MG63 (cell line): ENCODE results near the gene RIN2. TPM values are rescaled to one million over a fixed set of nuclear protein-coding genes. Genes with fewer than 3 reads are reported as not detected.

ENCODE experiments used
- DNase-seq: peaks from one replicate; pipeline ENCODE4 v3.0.0-alpha.2; 2020
- H3K27me3 ChIP-seq: fragments of 250-450 bp; sonication (Bioruptor Pico); 2 replicates; pipeline ENCODE4 v1.5.1; 2020; ENCODE audit warnings: mild to moderate bottlenecking, moderate library complexity
- H3K36me3 ChIP-seq: fragments of 250-450 bp; sonication (Bioruptor Pico); 2 replicates; pipeline ENCODE4 v1.5.1; 2020; ENCODE audit warnings: mild to moderate bottlenecking, moderate library complexity
- H3K4me3 ChIP-seq: fragments of 250-450 bp; sonication (Bioruptor Pico); 2 replicates; pipeline ENCODE4 v1.5.1; 2020; ENCODE audit warnings: mild to moderate bottlenecking, moderate library complexity
- H3K9me3 ChIP-seq: fragments of 250-450 bp; sonication (Bioruptor Pico); 2 replicates; pipeline ENCODE4 v1.5.1; 2020; ENCODE audit warnings: mild to moderate bottlenecking, moderate library complexity
- total RNA-seq: library from RNA; depleted of rRNA; stranded (reverse); fragments of >200 nt; shearing (Covaris generic); gene quantifications from 2 replicates; pipeline ENCODE4 v1.2.3, GENCODE V29; 2014; ENCODE audit warnings: low replicate concordance

The RIN2 gene
- total RNA-seq, 1 experiment from 2014 or later: 15.2 TPM

DNA sequence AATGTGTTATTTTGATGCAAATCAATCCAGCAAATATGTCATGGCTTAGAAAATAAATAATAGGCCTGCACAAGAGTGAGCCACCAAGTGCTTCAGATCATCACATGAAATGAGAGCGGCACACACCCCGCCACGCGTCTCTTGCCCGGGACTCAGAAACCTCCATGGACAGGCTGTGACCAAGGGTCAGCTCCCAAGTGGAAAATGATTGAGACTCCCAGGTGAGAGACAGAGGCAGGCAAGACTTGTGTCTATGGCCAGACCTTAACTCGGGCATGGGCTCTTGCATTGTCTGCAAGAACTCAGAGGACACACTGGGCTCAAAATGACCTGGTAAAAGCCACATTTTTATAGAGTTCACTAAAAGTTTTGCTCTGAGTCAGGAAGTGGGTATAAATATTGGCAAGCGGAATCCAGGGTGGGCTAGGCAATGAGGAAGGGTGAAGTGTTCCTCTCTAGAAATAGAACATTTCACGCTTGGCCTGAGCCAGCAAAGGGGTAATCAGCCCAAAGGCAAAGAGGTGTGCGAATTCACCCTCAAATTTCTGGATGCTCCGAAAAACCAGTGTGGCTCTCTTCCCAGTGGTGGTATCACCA is 30.7 kb upstream of the RIN2 start:
- DNase-seq: no peak
- no peaks in the 10 kb centered on the region for H3K27me3 ChIP-seq
- no peaks in the 10 kb centered on the region for H3K36me3 ChIP-seq
- no peak overlapping the region for H3K4me3 ChIP-seq
- H3K9me3 ChIP-seq: no peaks in the 10 kb centered on the region

DNA sequence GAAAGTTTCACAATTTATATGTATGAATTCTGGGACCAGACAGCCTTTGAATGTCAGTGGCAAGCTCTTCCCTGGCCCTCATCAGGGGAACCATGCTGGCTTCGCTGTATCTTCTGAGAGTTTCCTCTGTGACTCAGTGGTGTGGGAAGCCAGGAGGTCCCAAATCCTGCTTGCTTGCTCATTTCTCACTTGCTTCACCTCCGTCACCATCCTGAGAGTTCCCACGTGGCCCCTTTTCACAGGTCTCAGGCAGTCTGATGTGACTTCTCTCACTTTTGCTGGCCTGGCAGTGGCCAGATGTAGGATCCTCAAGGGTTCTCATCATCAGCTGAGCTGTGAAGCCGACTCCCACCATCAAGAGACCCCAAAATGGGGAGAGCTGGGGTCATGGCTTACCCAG is 28.4 kb upstream of the RIN2 start:
- DNase-seq: no peak

DNA sequence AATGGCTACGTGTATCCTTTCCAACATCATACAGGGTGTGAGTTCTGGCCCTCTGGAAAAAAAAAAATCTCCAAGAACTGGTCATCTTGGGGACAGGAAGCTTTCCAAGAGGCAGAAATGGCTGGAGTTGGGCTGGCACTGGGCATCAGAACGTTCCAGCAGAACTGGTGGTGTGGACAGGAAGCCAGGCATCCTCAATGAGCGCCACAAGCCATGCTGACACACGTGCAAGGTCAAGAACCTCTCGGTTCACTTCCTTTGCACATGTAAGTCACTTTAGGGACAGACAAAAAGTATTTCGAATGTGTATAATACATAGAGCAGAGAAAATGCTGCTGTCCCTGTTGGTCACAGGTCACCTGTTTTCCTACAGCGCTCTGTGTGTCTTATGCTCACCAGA is 27.4 kb upstream of the RIN2 start:
- no peaks in the 10 kb centered on the region for H3K36me3 ChIP-seq
- DNase-seq: no peak
- no peaks in the 10 kb centered on the region for H3K27me3 ChIP-seq
- no peak overlapping the region for H3K4me3 ChIP-seq
- no peaks in the 10 kb centered on the region for H3K9me3 ChIP-seq

More for the DNA sequence above, 28.4 kb upstream of the RIN2 start:
- Histone ChIP-seq H3K36me3 (no peaks in the 10 kb centered on the region), H3K4me3 (no peak overlapping the region), H3K27me3 (no peaks in the 10 kb centered on the region), H3K9me3 (no peaks in the 10 kb centered on the region)

DNA sequence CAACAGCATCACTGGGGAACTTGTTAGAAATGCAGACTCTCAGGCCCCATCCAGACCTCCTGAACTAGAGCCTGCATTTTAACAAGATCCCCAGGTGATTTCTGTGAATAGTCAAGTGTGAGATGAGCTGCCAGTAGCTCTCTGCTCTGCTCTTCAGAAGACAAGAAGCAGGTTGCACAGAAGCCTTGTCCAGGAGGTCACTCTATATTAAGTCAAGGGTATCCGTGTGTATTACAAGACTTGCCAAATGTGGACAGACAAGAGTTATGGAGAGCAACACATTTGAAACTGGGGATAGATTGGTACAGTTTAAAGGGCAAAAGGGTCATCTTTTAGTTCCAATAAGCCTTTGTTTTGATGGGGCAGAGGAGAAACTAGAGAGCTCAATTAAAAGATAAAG is 23.2 kb upstream of the RIN2 start:
- no peaks in the 10 kb centered on the region for H3K27me3 ChIP-seq
- H3K9me3 ChIP-seq: no peaks in the 10 kb centered on the region
- H3K36me3 ChIP-seq: no peaks in the 10 kb centered on the region
- H3K4me3 ChIP-seq: no peak overlapping the region
- DNase-seq: no peak

DNA sequence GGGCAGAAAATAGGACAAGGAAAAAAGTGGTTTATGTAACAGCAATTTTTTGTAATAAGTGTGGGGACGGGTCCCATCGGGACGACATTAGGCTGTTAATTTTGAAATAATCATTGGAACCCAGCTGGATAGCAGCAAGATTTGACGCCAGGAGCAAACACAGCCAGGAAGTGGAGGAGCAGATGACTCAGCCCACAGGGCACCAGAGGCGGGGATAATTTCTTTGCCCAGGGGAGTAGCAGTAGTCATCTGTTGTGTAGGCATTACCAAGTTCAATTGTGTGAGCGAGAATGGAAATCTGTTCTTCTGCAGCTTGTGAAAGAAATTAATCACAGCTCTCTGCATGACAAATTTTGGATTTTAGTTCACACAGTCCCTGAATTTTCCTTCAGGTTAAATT is 22.6 kb upstream of the RIN2 start:
- peak; percentile 85 for DNase-seq
- Histone ChIP-seq H3K36me3 (no peaks in the 10 kb centered on the region), H3K4me3 (no peak overlapping the region), H3K9me3 (no peaks in the 10 kb centered on the region), H3K27me3 (no peaks in the 10 kb centered on the region)

DNA sequence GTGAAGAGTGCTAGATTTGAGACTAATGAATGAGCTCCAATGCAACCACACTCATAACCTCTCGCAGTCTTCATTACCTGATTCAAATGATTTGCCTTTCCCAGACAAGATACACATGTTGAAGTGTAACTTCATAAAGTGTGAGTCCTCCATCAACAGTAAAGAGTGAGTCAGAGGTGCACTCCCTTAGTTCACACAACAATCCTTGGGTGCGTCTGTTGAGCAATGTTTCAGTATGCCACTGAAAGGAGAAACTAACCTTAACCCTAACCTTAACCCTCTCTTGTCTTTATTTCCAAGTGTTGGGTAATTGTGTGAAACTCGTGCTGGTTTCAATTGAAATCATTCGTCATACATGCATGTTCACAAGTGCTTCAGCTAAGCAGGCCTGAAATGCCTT is 21.0 kb upstream of the RIN2 start:
- H3K4me3 ChIP-seq: no peak overlapping the region
- no peak for DNase-seq
- H3K9me3 ChIP-seq: no peaks in the 10 kb centered on the region
- no peaks in the 10 kb centered on the region for H3K27me3 ChIP-seq
- no peaks in the 10 kb centered on the region for H3K36me3 ChIP-seq

DNA sequence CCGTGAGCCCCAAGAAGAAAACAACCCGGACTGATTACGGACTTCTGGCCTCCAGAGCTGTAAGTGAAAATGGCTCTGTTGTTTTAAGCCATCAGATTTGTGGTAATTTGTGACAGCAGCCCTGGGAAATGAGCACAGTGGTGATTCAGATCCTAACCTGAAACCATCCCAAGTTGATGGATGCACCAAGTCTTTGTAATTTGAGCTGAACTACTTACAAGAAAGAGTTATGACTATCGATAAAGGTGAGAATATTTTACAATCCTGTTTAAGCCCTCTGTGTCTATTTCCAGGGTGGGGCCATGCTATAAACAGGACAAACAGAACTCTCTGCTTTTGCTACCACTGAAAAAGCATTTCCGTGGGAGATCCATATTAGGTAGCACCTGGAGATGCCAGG is 19.1 kb upstream of the RIN2 start:
- no peak overlapping the region for H3K4me3 ChIP-seq
- H3K36me3 ChIP-seq: no peaks in the 10 kb centered on the region
- H3K27me3 ChIP-seq: no peaks in the 10 kb centered on the region
- no peaks in the 10 kb centered on the region for H3K9me3 ChIP-seq
- no peak for DNase-seq

DNA sequence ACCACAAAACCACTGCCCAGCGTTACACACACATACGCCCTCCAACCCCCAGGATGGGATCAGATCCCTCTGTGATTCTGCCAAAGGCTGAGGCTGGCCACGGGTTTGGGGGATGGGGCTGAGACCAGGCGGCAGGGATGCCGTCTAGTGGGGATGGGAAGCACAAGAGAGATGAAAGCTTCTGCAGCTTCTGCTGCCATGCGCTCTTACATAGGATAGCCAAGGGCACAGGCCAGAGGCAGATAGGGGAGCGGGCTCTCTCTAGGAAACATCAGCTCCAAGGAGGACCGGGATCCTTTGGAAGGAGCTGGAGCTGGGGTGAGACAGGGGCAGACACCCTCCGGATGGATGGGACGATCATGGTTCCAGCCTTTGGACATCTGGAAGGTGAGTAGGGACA is 18.7 kb upstream of the RIN2 start:
- DNase-seq: no peak
- H3K4me3 ChIP-seq: no peak overlapping the region
- H3K36me3 ChIP-seq: no peaks in the 10 kb centered on the region
- H3K9me3 ChIP-seq: no peaks in the 10 kb centered on the region
- no peaks in the 10 kb centered on the region for H3K27me3 ChIP-seq

DNA sequence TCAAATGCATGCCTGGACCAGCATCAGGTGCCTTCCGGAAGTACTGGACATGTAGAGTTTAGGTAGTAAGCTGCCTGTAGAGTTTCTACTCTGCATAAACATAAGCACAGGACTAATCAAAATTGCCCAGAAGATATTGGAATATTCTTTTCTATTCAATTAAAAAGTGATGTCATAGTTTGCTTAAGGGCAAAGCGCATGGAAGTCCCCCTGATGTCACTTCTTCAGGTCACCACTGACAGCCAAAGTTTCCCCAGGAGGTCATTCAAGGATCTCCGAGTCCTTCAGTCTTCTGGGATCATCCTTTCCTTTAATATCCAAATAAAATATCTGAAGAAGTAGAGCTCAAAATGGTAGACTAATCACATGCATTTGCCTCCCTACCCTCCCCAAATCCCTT is 17.5 kb upstream of the RIN2 start:
- Histone ChIP-seq H3K9me3 (no peaks in the 10 kb centered on the region), H3K36me3 (no peaks in the 10 kb centered on the region), H3K27me3 (no peaks in the 10 kb centered on the region), H3K4me3 (no peak overlapping the region)
- no peak for DNase-seq

DNA sequence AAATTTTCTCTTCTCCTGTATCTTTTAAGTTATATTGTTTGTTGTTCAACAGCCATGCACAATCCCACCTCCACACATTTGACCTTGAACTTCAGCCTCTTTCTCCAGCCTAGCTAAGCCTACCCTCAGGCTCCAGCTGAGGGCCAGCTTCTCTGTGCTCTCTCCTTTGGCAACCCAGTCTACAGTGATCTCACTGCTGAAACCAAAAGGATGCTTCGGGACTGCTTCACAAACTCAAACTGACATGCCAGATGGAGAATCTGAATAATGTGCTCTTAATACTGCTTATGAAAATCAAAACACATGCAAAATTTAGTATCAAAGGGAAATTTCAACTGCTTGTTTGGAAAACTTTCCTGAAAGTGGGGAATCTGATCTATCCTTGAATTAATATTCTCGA is 16.1 kb upstream of the RIN2 start:
- DNase-seq: no peak
- H3K27me3 ChIP-seq: no peaks in the 10 kb centered on the region

DNA sequence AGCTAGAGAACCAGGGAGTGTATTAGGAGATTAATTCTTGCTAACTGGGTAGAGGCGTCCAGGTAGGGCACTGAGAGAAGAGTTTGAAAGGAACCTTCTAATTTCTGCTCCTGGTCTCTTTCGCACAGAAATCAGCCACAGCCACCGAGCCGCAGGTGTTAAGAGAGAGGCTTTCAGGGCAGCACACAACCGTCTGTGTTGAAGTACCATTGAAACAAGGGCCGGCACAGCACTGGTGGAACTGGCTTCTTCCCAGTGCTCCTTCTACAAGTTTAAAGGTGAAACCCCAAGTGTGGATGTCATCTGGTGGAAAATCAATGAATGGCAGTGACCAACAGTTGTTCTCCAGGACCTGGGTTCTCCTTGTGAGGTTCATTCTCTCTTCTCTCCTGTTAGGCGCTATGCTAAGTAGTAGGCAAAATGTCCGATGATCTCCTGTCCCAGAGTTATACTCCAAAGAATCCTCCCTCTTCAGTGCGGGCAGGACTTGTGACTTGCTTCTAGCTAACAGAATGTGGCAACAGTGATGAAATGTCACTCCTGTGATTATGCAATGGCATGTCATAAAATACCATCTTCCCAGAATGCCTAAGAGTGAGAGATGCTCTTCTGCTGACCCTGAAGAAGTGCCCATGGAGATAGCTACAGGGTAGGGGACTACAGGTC is 15.0 kb upstream of the RIN2 start:
- Histone ChIP-seq H3K36me3 (no peaks in the 10 kb centered on the region), H3K4me3 (no peak overlapping the region), H3K9me3 (no peaks in the 10 kb centered on the region), H3K27me3 (no peaks in the 10 kb centered on the region)
- DNase-seq: no peak

More for the DNA sequence above, 16.1 kb upstream of the RIN2 start:
- Histone ChIP-seq H3K4me3 (no peak overlapping the region), H3K36me3 (no peaks in the 10 kb centered on the region), H3K9me3 (no peaks in the 10 kb centered on the region)

DNA sequence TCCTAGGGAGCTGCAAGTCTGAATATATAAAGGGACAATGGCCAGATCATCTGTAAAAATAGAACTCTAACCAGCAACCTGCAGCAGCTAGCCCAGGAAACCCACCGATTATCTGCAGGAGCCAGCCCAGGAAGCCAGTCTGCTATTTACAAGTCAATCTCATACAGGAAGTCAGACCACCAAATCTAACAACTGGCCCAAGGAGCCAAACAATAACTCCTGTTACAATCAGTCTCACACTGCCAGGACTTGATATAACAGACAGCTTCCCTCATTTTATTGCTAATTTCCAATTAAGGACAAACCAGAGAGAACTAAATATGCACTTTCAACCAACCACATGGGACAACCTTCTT is 14.4 kb upstream of the RIN2 start:
- no peak overlapping the region for H3K4me3 ChIP-seq
- H3K27me3 ChIP-seq: no peaks in the 10 kb centered on the region
- DNase-seq: no peak
- H3K36me3 ChIP-seq: no peaks in the 10 kb centered on the region
- no peaks in the 10 kb centered on the region for H3K9me3 ChIP-seq

DNA sequence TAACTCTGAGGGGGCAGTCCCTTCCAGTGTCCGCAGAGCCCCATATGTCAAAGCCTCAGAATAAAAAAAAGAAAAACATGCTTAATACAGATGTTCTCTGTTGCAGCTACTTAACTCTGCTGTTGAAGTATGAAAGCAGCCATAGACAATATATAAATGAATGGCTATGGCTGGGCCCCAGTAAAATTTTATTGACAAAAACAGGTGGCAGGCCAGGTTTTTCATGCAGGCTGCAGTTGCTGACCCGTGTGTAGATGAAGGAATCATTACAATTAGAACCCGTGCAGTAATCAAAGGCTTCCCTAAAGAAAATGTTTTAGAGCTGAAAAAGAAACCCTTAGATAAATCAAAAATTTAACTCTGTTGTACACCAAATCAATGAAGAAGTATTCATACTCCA is 13.0 kb upstream of the RIN2 start:
- Histone ChIP-seq H3K27me3 (no peaks in the 10 kb centered on the region), H3K36me3 (no peaks in the 10 kb centered on the region), H3K4me3 (no peak overlapping the region), H3K9me3 (no peaks in the 10 kb centered on the region)
- DNase-seq: no peak

DNA sequence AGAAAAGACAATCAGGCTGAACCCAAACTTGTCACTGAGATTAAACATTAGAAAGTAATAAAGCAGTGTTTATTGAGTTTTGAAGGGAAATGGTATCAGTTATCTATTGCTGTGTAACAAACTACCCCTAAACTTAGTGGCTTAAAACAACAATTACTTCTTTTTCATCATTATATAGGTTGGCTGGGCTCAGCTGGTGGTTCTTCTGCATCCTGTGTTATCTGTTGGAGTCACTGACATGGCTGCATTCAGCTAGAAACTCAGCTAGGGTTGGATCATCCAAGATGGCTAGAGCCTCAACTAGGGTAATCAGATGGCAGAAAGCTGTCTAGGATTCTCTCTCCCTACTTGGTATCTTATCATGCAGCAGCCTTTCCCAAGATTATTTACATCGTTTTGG is 12.5 kb upstream of the RIN2 start:
- Histone ChIP-seq H3K4me3 (no peak overlapping the region), H3K27me3 (no peaks in the 10 kb centered on the region), H3K9me3 (no peaks in the 10 kb centered on the region), H3K36me3 (no peaks in the 10 kb centered on the region)
- no peak for DNase-seq

DNA sequence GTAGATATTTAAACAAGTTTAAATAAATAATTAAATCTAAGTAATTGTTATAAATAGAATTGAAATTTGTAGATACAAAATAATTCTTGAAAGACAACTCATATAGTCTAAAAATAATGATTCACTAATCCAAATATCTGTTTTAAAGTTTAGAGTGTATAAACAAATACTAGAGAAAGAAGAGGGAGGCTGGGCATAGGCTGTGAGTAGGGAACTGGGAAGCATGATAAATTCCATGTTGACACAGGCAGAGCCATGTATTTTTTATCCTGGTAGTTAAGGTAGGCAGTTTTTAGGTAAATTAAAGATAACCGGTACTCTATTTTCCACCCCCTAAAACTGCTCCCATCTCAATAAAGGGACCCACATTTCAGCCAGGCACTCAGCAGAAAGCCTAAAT is 11.7 kb upstream of the RIN2 start:
- DNase-seq: no peak
- Histone ChIP-seq H3K4me3 (no peak overlapping the region), H3K36me3 (no peaks in the 10 kb centered on the region), H3K9me3 (no peaks in the 10 kb centered on the region), H3K27me3 (no peaks in the 10 kb centered on the region)

DNA sequence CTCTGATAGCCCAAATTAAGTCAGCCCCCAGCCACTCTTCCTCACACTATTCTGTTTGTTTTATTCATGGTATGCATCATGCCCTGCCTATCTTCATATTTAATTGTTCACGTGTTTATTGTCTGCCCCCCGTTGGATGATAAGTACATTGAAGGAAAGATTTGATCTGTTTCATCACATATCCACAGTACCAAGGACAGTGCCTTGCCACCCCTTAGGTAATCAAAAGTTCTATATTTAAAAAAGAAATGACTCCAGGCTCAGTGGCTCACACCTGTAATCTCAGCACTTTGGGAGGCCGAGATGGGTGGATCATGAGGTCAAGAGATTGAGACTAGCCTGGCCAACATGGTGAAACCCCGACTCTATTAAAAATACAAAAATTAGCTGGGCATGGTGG is 10.2 kb upstream of the RIN2 start:
- Histone ChIP-seq H3K27me3 (no peaks in the 10 kb centered on the region), H3K9me3 (no peaks in the 10 kb centered on the region), H3K4me3 (no peak overlapping the region), H3K36me3 (no peaks in the 10 kb centered on the region)
- no peak for DNase-seq

DNA sequence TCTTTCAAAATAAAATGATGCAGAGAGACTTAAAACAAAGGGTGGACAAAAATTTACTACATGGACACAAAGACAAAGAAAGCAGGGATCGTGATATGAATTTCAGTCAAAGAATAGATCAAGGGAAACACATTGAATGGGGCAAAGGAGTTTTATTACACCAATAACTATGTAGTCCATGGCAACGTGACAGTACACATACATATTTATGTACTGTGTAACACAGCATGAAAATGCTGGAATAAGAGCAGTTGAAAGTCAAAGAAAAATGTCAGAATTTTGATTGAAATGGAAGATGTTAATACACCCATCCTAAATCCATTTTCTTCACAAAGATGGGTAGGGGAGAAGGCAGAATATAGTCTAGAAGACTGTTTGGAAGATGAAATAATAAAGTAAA is 9.4 kb upstream of the RIN2 start:
- no peak overlapping the region for H3K4me3 ChIP-seq
- DNase-seq: no peak
- H3K36me3 ChIP-seq: no peaks in the 10 kb centered on the region
- no peaks in the 10 kb centered on the region for H3K9me3 ChIP-seq
- H3K27me3 ChIP-seq: no peaks in the 10 kb centered on the region

DNA sequence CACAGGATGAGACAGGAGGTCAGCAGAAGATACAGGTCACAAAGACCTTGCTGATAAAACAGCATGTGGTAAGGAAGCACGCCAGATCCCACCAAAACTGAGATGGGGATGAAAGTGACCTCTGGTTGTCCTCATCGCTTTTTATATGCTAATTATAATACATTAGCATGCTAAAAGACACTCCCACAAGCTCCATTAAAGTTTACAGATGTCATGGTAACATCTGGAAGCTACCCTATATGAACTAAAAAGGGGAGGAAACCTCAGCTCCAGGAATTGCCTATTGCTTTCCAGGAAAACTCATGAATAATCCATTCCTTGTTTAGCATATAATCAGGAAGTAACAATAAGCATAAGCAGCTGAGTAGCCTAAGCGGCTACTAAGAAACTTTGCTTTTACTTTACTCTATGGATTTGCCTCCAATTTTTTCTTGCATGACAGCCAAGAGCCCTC is 8.4 kb upstream of the RIN2 start:
- no peaks in the 10 kb centered on the region for H3K27me3 ChIP-seq
- H3K9me3 ChIP-seq: no peaks in the 10 kb centered on the region
- no peak overlapping the region for H3K4me3 ChIP-seq
- no peaks in the 10 kb centered on the region for H3K36me3 ChIP-seq
- no peak for DNase-seq
